ENCODE results near the gene N4BP2.
A peak's percentile ranks its signal among the peaks of the same experiment; 100 is the strongest.
"Not testable (repeated sequence)": the region's sequence is repeated elsewhere in the genome, so short reads cannot be mapped to it uniquely, and the experiment has no call there.

The N4BP2 gene

DNA sequence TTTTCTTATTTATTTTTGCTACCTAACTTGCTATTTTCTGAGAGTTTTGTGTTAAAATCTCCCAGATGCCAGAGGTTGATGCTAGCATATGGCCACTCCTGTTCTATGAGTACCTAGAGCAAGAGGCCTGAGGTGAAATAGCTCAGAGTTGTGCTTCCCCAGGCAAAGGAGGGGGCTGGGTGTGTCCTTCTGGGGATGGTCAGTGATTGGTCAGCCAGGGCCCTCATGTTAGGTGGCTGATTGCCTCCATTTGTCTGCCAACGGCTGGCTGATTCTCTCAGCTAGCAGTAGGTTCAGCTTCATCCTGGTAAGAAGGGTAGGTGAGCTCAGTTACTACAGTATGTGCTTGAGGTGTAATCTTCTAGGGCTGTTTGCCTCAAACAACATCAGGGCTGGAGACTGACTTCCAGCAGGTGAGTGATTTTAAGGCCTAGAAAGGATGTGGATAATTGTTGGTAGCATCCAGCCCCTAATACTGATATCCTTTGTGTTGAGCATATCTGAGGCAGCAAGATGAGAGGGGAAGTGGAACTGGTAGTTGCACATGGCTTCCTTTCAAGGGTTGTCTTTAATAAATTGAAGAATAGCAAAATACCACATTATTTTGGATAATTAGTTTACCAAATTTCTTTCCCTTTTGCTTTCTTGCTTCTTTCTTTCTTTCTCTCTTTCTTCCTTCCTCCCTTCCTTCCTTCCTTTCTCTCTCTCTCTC, 77.7 kb downstream of the N4BP2 start:
- TF ChIP-seq, protein P1, sequence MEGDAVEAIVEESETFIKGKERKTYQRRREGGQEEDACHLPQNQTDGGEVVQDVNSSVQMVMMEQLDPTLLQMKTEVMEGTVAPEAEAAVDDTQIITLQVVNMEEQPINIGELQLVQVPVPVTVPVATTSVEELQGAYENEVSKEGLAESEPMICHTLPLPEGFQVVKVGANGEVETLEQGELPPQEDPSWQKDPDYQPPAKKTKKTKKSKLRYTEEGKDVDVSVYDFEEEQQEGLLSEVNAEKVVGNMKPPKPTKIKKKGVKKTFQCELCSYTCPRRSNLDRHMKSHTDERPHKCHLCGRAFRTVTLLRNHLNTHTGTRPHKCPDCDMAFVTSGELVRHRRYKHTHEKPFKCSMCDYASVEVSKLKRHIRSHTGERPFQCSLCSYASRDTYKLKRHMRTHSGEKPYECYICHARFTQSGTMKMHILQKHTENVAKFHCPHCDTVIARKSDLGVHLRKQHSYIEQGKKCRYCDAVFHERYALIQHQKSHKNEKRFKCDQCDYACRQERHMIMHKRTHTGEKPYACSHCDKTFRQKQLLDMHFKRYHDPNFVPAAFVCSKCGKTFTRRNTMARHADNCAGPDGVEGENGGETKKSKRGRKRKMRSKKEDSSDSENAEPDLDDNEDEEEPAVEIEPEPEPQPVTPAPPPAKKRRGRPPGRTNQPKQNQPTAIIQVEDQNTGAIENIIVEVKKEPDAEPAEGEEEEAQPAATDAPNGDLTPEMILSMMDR (conservative IDR thresholded peaks at IDR 0.05; ENCODE audit: control insufficient read depth, insufficient read depth, low read depth, low read length), result no peak
- H3K4me3 ChIP-seq (ENCODE audit: control insufficient read depth, low read depth, low read length), result no peak overlapping the region
- DNase-seq (ENCODE audit: low read depth), result no peak

DNA sequence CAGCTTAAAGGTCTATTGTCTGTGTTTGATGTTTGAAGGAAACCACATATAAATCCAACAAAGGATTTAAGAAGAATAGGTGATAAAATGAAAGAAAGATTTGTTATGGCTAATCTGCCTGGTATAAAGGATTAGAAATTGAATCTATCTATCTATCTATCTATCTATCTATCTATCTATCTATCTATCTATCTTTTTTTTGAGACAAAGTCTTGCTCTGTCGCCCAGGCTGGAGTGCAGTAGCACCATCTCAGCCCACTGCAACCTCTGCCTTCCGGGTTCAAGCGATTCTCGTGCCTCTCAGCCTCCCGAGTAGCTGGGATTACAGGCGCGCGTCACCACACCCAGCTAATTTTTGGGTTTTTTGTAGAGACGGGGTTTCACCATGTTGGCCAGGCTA, 79.6 kb downstream of the N4BP2 start:
- DNase-seq (ENCODE audit: low read depth); H3K4me3 ChIP-seq (ENCODE audit: control insufficient read depth, low read depth, low read length): not testable (repeated sequence)

- DNase-seq (ENCODE audit: low read depth), result no peak
- H3K4me3 ChIP-seq (ENCODE audit: control insufficient read depth, low read depth, low read length), result no peak overlapping the region
- TF ChIP-seq, protein P1 (conservative IDR thresholded peaks at IDR 0.05; ENCODE audit: control insufficient read depth, insufficient read depth, low read depth, low read length), result no peak
Measured at GRCh38 chr4:40140196-40140595, 83.5 kb downstream of the N4BP2 start.

- H3K4me3 ChIP-seq (ENCODE audit: control insufficient read depth, low read depth, low read length); DNase-seq (ENCODE audit: low read depth): not testable (repeated sequence)
Measured at GRCh38 chr4:40140597-40140996, 83.9 kb downstream of the N4BP2 start.

DNA sequence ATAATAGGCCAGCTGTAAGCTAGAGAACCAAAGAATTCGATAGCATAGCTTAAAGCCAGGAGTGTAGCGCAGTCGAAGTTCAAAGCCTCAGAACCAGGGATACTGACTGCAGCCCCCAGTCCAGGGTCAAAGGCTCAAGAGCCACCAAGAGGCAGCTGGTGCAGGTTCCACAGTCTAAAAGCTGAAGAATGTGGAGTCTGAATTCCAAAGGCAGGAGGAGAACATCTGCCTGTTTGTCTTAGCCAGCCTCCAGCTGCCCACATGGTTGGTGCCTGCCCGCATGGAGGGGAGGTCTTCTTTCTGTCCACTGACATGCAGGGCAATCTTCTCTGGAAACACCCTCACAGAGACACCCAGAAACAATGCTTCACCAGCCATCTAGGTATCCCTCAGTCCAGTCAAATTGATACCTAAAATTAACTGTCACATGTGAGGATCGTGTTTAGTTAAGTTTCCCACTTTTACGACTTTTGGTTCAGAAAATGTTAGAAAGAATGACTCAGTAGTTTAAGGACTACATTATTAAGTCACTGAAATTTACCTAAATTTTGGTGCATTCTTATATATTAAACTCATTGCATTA, 87.4 kb downstream of the N4BP2 start:
- H3K4me3 ChIP-seq (ENCODE audit: control insufficient read depth, low read depth, low read length), result no peak overlapping the region
- DNase-seq (ENCODE audit: low read depth), result no peak
- TF ChIP-seq, protein P1 (conservative IDR thresholded peaks at IDR 0.05; ENCODE audit: control insufficient read depth, insufficient read depth, low read depth, low read length), result no peak

DNA sequence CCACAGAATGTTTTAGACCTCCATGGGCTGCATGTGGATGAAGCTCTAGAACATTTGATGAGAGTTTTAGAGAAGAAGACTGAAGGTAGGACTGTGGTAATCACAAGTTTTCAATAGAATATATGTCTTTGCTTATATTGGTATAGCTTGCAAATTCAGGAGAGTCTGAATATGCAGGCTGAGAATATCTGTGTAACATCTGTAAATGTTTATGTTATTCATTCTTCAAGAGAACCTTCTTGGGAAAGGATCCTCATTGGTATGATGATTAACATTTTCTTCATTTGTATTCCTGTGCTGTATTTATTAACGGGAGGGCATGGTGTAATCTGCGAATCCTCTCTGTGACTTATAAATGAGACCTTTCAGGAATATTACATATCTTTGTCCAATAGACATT, 88.1 kb downstream of the N4BP2 start:
- TF ChIP-seq, protein P1 (conservative IDR thresholded peaks at IDR 0.05; ENCODE audit: control insufficient read depth, insufficient read depth, low read depth, low read length), result no peak
- no peak overlapping the region for H3K4me3 ChIP-seq (ENCODE audit: control insufficient read depth, low read depth, low read length)

DNA sequence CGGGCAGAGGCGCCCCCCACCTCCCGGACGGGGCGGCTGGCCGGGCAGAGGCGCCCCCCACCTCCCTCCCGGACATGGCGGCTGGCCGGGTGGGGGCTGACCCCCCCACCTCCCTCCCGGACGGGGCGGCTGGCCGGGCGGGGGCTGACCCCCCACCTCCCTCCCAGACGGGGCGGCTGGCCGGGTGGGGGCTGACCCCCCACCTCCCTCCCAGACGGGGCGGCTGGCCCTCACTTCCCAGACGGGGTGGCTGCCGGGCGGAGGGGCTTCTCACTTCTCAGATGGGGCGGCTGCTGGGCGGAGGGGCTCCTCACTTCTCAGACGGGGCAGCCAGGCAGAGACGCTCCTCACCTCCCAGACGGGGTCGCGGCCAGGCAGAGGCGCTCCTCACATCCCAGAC, 90.8 kb downstream of the N4BP2 start:
- not testable (repeated sequence) for H3K4me3 ChIP-seq (ENCODE audit: control insufficient read depth, low read depth, low read length); DNase-seq (ENCODE audit: low read depth)

More for the DNA sequence above, 88.1 kb downstream of the N4BP2 start:
- no peak for DNase-seq (ENCODE audit: low read depth)

DNA sequence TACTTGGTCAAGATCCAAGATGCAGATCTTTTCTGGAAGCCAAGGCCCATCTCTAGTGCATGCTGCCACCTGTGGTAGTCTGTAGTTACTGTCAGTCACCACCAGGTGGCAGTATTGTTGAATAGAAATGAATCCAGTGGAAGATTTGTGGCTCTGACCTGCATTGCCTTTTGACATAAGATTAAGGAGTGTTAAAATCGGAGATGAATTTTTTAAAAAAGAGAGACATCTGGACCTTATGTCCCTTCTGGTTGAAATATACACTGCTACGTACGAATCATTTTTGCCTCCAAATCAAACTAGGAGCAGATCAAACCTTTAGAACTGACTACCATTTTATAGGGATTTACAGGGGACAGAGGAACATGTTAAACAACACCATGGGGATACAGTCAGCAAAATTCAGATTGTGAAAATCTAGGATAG, 93.3 kb downstream of the N4BP2 start:
- H3K4me3 ChIP-seq (ENCODE audit: control insufficient read depth, low read depth, low read length), result no peak overlapping the region
- DNase-seq (ENCODE audit: low read depth), result peak; percentile 84
- TF ChIP-seq, protein P1 (conservative IDR thresholded peaks at IDR 0.05; ENCODE audit: control insufficient read depth, insufficient read depth, low read depth, low read length), result peak; percentile 79

Measured in fibroblast of mammary gland (primary cell).